Central memory CD8-positive, alpha-beta T cell (primary cell): ENCODE data around the gene FAM216B.
"Not testable (repeated sequence)": the region's sequence is repeated elsewhere in the genome, so short reads cannot be mapped to it uniquely, and the experiment has no call there.

Experiments
- ATAC-seq: fragments of 150-1000 bp; cut with Tn5 transposase; replicated peaks from 2 replicates; pipeline ENCODE4 v1.10.0; 2022; ENCODE audit warnings: mild to moderate bottlenecking, moderate FRiP score, moderate number of reproducible peaks; ENCODE audit not compliant: poor library complexity, severe bottlenecking; ENCODE audit errors: extremely low read depth
- DNase-seq, 2 donors: peaks; one replicate each; pipeline ENCODE4 v3.0.0; 2021; ENCODE audit warnings: low spot score in 2 of 2
- H3K27ac Mint-ChIP-seq: one replicate; pipeline ENCODE4 v1.8.0; 2022; ENCODE audit warnings: low read depth, mild to moderate bottlenecking, moderate library complexity, mixed read lengths
- H3K27me3 Mint-ChIP-seq: one replicate; pipeline ENCODE4 v1.8.0; 2022; ENCODE audit warnings: mixed read lengths
- H3K36me3 Mint-ChIP-seq: one replicate; pipeline ENCODE4 v1.8.0; 2022; ENCODE audit warnings: mild to moderate bottlenecking, moderate library complexity, mixed read lengths; ENCODE audit not compliant: insufficient read depth
- H3K4me1 Mint-ChIP-seq: one replicate; pipeline ENCODE4 v1.8.0; 2022; ENCODE audit warnings: mixed read lengths
- H3K4me3 Mint-ChIP-seq: one replicate; pipeline ENCODE4 v1.8.0; 2022; ENCODE audit warnings: mild to moderate bottlenecking, moderate library complexity, mixed read lengths
- H3K9me3 Mint-ChIP-seq: one replicate; pipeline ENCODE4 v1.8.0; 2022; ENCODE audit warnings: mixed read lengths

The FAM216B gene

DNA sequence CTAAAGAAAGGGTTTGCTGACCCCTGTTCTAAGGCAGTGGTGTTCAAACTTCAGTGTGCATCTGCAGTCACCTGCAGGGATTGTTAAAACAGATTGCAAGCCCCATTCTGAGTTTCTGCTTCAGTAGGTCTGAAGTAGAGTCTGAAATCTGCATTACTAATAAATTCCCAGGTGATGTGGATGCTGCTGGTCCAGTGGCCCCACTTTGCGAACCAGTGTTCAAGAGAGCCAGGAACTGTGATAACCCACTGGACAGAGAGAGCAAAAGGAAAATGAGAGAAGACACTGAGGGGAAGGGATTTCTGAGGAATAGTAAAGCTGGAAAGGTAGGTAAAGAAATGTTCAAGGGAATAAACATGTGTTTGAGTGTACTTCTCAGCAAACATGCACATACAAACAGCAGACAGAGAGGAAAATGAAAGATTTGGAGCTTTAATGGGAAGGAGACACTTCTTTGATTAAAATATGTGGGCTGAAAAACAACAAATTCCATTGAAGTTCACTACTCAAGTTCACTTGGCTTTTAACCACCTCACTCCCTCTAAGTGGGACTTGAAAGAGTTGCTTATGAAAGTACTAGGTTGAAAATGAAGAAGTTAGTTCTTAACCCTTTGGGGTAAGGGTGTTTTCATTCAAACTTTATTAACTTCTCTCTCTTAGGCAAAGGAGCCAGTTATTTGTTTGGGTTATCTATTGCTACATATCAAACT, 26.4 kb upstream of the FAM216B start:
- Mint-ChIP-seq H3K9me3 (no peaks in the 10 kb centered on the region), H3K27ac (no peak overlapping the region), H3K4me3 (no peak overlapping the region), H3K36me3 (no peaks in the 10 kb centered on the region), H3K4me1 (no peaks in the 10 kb centered on the region), H3K27me3 (peaks cover 16% of the 10 kb centered on the region)
- no peak for DNase-seq
- ATAC-seq, result no peak

DNA sequence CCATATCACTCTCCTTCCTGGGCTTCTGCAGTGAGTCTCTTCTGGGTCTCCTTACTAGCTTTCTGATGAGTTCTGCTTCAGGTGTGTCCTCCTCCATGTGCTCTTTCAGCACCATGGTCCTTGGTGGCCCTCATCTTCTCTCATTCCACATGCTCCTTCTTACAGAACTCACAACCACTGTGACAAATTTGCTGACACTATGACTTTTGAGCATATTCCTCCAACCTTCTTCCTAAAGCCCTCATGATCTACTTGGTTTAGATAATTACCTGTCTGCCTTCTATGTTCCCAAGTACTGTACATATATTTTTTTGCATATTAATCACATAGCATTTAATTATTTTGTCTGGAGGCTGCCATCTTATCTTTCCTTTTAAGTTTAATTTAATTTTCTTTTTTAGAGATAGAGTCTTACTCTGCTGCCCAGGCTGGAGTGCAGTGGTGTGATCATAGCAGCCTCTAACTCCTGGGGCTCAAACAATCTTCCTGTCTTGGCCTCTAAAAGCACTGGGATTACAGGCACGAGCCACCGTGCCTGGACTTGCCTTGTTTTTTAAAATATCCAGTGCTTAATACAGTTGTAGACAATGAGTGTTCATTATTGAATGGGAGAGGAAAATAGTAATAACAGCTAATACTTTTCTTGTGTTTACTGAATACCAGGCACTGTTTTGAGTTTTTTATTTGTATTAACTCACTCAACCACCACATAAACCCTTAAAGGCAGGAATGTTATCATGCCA, 23.5 kb upstream of the FAM216B start:
- H3K4me1 Mint-ChIP-seq, result no peaks in the 10 kb centered on the region
- no peak overlapping the region for H3K27ac Mint-ChIP-seq
- no peak overlapping the region for H3K4me3 Mint-ChIP-seq
- H3K9me3 Mint-ChIP-seq, result no peaks in the 10 kb centered on the region
- DNase-seq, result no peak
- H3K36me3 Mint-ChIP-seq, result no peaks in the 10 kb centered on the region
- H3K27me3 Mint-ChIP-seq, result peaks cover 26% of the 10 kb centered on the region
- ATAC-seq, result no peak

DNA sequence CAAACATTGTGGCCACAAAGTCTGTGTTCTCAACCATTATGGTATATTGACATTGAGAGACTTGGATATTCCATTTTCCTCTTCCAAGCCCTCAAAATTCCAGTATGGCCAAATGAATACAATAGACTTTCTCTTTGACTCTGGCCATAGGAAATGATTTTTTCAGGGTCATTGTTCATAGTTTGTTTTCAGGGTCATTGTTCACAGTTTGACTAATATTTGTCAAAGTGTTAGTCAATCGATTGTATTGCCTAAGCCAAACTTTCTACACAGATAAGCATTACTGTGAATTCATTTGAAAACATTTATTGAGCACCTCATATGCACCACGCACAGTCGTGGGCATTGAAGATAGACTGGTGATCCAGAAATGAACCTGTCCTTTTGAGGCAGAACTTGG, 22.9 kb upstream of the FAM216B start:
- no peaks in the 10 kb centered on the region for H3K9me3 Mint-ChIP-seq
- no peak overlapping the region for H3K4me3 Mint-ChIP-seq
- H3K27ac Mint-ChIP-seq, result no peak overlapping the region
- ATAC-seq (no peak), DNase-seq (no peak)
- H3K27me3 Mint-ChIP-seq, result peaks cover 26% of the 10 kb centered on the region
- H3K36me3 Mint-ChIP-seq, result no peaks in the 10 kb centered on the region
- H3K4me1 Mint-ChIP-seq, result no peaks in the 10 kb centered on the region

DNA sequence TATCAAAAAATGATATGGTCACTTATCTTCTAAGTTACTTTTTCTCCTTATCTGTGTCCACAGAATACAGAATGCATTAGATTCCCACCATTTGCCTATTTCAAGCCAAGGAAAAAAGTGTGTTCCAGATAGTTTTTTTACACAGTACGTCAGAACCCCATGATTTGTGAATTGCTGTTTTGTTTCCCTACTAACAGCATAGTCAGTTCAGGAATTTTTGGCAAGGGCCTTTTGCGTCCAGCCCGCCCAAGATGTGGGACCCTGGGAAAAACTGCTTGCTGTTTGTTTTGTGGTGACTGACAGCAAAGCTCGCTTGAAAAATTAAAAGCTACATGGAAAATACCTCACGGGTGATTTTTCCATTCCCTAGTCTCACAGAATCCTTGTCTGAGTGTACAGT, 20.4 kb upstream of the FAM216B start:
- Mint-ChIP-seq H3K27me3 (peaks cover 24% of the 10 kb centered on the region), H3K4me3 (no peak overlapping the region), H3K36me3 (no peaks in the 10 kb centered on the region), H3K4me1 (no peaks in the 10 kb centered on the region), H3K9me3 (no peaks in the 10 kb centered on the region), H3K27ac (no peak overlapping the region)
- ATAC-seq (no peak), DNase-seq (no peak)

DNA sequence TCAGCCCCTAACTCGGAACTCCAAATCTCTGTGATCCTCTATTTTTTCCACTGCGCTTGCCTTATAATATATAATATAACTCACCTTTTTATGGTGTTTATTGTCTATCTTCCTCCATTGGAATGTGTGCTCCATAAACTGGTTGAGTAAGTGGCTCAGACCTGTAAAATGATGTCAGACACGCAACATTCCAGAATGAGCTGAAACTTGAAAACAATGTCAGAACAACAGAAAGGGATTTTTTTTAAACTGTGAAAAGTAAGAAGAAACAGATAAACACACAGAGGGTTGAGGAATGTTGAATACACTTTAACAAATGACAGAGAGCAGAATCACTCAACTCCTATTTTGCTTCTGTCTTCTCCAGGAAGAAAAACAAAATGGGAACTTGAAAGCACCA, 19.1 kb upstream of the FAM216B start:
- no peak for ATAC-seq
- no peaks in the 10 kb centered on the region for H3K4me1 Mint-ChIP-seq
- no peak overlapping the region for H3K27ac Mint-ChIP-seq
- H3K27me3 Mint-ChIP-seq, result peaks cover 11% of the 10 kb centered on the region
- DNase-seq, result no peak
- H3K9me3 Mint-ChIP-seq, result no peaks in the 10 kb centered on the region
- no peaks in the 10 kb centered on the region for H3K36me3 Mint-ChIP-seq
- H3K4me3 Mint-ChIP-seq, result no peak overlapping the region

DNA sequence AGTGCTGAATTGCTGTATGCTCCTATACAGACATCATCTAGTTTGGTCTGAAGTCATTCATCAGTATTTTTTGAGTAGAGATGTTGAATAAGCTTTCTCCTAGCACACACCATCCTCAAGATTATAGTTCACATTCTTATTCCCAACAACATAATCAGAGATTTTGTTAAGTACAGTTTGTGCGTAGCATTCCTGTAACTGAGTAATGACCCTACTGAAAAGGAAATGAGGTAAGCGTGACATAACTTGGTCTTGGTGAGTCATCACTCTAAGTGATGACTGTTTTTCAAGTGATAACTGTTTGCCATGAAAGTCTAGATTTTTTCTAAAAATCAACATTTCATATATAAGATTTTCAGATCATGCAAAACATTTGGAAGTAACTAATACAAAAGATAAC, 18.5 kb upstream of the FAM216B start:
- Mint-ChIP-seq H3K36me3 (no peaks in the 10 kb centered on the region), H3K4me1 (no peaks in the 10 kb centered on the region), H3K27ac (no peak overlapping the region), H3K4me3 (no peak overlapping the region), H3K27me3 (peaks cover 9% of the 10 kb centered on the region), H3K9me3 (no peaks in the 10 kb centered on the region)
- DNase-seq, result no peak
- ATAC-seq, result no peak

DNA sequence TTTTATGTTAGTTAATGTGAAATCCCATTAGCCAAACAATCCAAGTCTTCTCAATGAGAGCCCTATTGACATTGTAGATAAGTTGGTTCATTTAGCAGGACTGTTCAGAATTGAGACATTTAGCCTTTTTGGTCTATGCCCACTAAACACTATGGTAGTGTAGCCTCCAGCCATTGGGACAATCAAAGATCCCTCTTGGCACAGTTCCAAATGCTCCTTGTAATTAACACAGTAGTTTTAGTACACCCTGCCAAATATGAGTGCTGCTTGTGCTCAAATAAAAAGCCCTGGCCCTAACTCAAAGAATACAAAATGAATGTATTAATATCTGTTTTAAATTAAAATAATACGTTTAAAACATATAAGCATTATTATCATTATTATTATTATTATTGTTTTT, 15.4 kb upstream of the FAM216B start:
- Mint-ChIP-seq H3K4me3 (no peak overlapping the region), H3K36me3 (no peaks in the 10 kb centered on the region), H3K27me3 (peaks cover 9% of the 10 kb centered on the region), H3K9me3 (no peaks in the 10 kb centered on the region), H3K4me1 (no peaks in the 10 kb centered on the region), H3K27ac (no peak overlapping the region)
- no peak for DNase-seq
- ATAC-seq, result no peak

DNA sequence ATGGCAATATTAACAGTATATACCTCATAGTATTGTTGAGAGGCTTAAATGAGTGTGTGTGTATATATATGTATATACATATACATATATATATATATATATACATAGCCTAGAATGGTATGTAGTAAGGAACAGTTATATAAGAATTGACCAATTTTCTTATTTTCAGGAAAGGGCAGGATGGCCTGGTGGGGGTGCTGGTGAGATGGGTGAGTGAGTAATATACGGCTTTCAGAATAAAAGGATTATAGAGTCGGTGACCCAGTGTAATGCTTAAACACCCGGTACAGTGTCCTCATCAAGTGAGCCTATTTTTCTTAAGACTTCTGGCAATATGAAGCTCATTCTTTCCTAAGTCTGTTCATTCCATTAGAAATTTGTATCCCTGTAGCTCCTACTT, 11.7 kb upstream of the FAM216B start:
- Mint-ChIP-seq H3K4me3 (no peak overlapping the region), H3K9me3 (peaks cover 6% of the 10 kb centered on the region), H3K4me1 (no peaks in the 10 kb centered on the region), H3K36me3 (no peaks in the 10 kb centered on the region), H3K27ac (no peak overlapping the region), H3K27me3 (peaks cover 13% of the 10 kb centered on the region)
- DNase-seq, result no peak
- ATAC-seq, result no peak

DNA sequence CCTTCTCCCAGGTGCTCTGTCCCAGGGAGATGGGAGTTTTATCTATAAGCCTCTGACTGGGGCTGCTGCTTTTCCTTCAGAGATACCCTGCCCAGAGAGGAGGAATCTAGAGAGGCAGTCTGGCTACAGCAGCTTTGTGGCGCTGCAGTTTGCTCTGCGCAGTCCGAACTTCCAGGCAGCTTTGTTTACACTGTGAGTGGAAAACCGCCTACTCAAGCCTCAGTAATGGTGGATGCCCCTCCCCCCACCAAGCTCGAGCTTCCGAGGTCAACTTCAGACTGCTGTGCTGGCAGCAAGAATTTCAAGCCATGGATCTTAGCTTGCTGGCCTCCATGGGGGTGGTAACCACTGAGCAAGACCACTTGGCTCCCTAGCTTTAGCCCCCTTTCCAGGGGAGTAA, 4.8 kb upstream of the FAM216B start:
- H3K4me1 Mint-ChIP-seq, H3K4me3 Mint-ChIP-seq, H3K27ac Mint-ChIP-seq, DNase-seq, ATAC-seq, H3K9me3 Mint-ChIP-seq, H3K36me3 Mint-ChIP-seq: not testable (repeated sequence)
- peaks cover 63% of the 10 kb centered on the region for H3K27me3 Mint-ChIP-seq

DNA sequence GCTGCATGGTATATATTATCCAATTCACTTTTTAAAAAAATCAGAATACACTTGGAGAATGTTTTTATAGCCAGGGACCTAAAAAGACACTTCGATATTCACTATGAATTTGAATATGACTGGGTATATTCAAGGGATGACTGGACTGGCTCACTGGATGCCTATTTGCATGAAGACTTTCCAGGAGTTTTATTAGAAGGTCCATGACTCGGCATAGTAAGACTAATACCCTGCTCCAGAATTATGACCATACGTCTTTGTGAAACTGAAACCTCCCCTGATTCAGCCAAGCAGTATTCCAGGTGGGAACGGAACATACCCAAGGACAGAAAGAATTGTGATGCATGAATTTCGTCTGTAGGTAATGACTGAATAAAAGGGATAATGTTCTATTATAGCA, 3.9 kb upstream of the FAM216B start:
- Mint-ChIP-seq H3K4me3 (no peak overlapping the region), H3K4me1 (no peaks in the 10 kb centered on the region), H3K27ac (no peak overlapping the region), H3K9me3 (peaks cover 6% of the 10 kb centered on the region), H3K36me3 (peaks cover 1% of the 10 kb centered on the region), H3K27me3 (peaks cover 63% of the 10 kb centered on the region)
- DNase-seq (no peak), ATAC-seq (no peak)

DNA sequence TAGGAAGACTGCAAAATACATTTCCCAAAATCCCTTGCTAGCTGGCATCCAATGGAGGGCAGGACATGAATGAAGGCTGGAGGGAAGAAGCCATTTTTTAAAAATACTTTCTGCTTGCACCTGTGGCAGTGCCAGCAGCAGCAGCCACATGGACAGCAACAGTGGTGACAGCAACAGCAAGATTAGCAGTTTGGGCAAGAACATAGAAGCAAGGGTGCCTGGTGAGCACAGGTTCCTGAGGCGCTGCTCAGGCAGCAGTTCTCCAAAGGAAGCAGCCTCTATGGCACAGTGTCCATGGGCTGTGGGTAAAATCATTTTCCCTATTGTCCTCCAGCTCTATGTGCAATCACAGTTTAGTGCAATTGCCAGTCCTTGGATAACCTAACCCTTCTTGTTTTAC, 1.3 kb upstream of the FAM216B start:
- ATAC-seq (no peak), DNase-seq (no peak)
- no peak overlapping the region for H3K4me3 Mint-ChIP-seq
- no peaks in the 10 kb centered on the region for H3K4me1 Mint-ChIP-seq
- H3K27me3 Mint-ChIP-seq, result peaks cover 46% of the 10 kb centered on the region
- H3K36me3 Mint-ChIP-seq, result peaks cover 1% of the 10 kb centered on the region
- no peak overlapping the region for H3K27ac Mint-ChIP-seq
- no peaks in the 10 kb centered on the region for H3K9me3 Mint-ChIP-seq

DNA sequence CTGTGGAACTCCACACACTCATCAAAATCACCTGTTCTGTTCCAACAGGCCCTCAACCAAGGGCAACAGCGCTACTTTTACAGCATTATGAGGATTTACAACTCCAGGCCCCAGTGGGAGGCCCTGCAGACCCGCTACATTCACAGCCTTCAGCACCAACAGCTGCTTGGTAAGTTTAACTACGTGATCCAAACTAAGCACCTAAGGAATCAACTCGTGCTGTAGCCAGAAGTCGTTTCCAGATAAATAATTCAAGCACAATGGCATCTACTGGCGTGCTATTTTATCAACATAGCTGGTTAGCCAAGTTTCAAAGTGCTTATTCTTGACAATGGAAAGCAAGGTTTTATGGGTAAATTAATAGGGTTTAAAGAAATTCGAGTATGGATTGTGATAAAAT, 5.3 kb downstream of the FAM216B start:
- Mint-ChIP-seq H3K4me3 (no peak overlapping the region), H3K4me1 (no peaks in the 10 kb centered on the region), H3K36me3 (no peaks in the 10 kb centered on the region), H3K9me3 (no peaks in the 10 kb centered on the region), H3K27ac (no peak overlapping the region), H3K27me3 (no peaks in the 10 kb centered on the region)
- ATAC-seq (no peak), DNase-seq (no peak)

DNA sequence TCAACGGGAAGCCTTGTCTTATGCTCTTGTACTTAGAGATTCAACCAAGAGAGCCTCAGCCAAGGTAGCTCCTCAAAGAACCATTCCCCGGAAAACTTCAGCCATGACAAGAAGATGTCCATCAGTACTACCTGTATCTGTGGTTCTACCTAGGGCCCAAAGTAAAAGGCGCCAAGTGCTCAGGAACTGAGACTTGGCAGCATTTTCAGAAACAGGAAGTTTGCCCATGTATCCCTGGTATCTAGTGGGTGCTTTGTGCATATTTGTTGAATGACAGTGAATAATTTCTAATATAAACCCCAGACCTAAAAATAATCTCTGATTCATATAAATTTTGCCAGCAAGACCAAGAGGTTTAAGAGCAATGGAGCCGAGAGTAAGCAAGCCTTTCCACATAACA, 7.2 kb downstream of the FAM216B start:
- Mint-ChIP-seq H3K36me3 (no peaks in the 10 kb centered on the region), H3K27me3 (no peaks in the 10 kb centered on the region), H3K4me3 (no peak overlapping the region), H3K4me1 (no peaks in the 10 kb centered on the region), H3K9me3 (no peaks in the 10 kb centered on the region), H3K27ac (no peak overlapping the region)
- no peak for DNase-seq
- ATAC-seq, result no peak
